HCEC 1CT (cell line): Measurements from ENCODE around the gene UCN.
"Not testable (repeated sequence)": the region's sequence is repeated elsewhere in the genome, so short reads cannot be mapped to it uniquely, and the experiment has no call there.

Experiments
- DNase-seq: peaks from one replicate; pipeline ENCODE4 v3.0.0-alpha.2; 2017

Gene UCN, protein sequence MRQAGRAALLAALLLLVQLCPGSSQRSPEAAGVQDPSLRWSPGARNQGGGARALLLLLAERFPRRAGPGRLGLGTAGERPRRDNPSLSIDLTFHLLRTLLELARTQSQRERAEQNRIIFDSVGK

DNA sequence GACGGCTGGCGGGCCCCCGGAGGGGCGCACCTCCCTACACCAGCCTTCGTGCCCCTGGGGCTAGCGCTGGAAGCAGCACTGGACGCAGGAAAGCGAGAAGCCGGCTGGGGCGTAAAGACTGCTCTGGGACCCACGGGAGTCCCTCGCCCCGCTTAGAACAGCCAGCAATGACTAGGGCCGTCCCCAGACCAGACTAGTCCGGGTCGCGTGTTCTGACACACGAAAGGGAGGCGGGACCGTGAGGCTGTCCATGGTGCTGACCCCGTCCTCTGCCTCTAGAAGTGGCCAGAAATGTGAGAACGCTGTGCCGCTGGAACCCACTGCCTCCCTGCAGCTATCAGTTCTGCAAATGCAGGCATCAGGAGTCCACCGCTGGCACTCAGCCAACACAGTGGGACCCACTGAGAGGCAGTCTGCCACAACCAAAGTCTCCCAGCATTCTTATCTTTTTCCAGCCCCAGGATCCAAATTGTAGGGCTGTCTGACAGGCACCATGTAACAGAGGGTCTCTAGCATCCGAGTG lies at the start of gene UCN:
Gene UCN, minus strand, starts transcription at position 87 of the 523 bp plus-strand sequence. CDS start 550 bp downstream, outside the sequence.
- no peak for DNase-seq

DNA sequence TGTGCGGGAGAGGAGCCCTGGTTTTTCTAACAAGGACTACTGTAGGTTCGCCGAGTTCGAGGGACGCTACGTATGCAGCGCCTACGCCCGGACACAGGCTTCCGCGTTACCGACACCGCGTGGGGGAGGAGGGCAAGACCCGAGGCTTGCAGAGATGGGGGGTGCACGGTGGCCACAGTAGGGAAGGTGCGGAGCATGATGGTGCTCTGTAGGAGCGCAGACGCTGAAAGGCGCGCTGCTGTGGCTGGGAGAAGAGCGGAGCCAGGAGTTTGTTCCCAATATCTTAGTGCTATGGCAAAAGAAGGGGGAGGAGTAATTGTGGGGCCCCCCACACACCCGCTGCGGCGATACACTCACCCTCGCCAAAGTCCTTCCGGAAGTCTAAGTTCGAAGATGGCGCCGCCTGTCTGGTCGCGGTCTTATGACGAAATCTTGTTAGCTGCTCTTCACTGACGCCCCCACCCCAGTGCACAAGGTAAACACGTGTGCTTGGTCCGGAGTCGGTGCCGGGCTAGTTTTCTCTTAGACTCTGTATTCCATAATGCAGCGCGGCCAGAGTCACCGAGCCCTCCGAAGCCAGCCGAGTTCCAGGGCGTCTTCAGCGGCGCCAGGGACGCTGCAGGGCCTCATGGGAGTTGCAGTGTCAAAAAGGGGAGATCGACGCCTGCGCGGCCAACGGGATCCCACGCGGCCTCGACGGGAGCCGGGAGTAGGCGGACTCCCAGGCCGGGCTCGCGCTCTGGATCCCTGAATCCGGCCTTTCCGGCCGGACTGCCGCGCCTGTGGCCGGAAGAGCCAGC lies 48.3 kb upstream of the UCN start, which contains the start of gene GTF3C2:
Gene GTF3C2, minus strand, starts transcription at position 383 of the 800 bp plus-strand sequence. CDS start 13,210 bp downstream, outside the sequence.
- peak; percentile 98 for DNase-seq

DNA sequence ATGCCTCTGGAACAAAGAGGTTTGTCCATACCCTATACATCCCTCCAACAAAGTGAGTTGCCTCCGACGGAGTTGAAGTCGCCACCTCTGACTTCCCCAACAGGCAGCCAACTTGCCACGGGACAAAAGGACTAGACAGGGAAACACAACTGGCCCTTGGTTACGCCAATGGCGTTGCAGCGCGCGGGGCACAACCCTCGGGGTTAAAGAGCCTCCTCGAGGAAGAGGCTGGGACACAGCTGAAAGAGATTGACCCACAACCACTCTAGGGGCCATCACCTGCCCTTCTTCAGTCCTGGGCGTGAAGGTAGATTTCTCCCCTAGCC lies 47.8 kb upstream of the UCN start:
- peak; percentile 54 for DNase-seq

DNA sequence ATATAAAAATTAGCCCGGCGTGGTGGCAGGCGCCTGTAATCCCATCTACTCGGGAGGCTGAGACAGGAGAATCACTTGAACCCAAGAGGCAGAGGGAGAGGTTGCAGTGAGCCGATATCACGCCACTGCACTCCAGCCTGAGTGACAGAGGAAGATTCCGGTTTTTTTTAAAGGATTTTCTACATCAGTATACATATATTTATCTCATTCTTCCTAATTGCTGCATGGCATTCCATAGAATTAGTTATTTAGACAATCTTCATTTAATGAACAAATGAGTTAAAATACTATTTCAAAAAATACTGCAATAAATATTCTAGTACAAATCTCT lies 46.3 kb upstream of the UCN start:
- DNase-seq, result no peak

DNA sequence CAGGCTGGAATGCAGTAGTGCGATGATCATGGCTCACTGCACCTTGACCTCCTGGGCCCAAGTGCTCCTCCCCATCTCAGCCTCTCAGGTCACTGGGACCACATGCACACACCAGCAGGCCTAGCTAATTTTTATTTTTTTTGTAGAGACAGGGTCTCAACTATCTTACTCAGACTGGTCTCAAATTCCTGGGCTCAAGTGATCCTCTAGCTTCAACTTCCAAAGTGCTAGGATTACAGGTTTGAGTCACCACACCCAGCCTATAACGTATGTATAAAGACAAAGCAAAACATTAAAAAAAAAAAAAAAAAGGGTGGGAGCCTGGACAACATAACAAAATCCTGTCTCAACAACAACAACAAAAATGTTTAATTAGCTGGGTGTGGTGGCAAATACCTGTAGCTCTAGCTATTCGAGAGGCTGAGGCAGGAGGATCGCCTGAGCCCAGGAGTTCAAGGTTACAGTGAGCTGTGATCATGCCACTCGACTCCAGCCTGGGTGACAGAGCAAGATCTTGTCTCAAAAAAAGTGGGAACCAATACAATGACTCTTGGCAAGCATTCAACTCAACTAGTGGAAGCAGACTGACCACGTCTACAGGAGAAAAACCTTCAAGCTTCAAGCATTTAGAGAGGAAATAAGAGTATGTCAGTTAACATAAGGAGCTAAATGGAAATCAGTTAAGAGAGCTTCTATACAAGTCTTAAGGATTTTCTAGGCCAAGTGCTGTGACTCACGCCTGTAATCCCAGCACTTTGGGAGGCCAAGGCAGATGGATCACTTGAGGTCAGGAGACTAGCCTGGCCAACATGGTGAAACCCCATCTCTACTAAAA lies 45.7 kb upstream of the UCN start:
- DNase-seq, result peak; percentile 74

DNA sequence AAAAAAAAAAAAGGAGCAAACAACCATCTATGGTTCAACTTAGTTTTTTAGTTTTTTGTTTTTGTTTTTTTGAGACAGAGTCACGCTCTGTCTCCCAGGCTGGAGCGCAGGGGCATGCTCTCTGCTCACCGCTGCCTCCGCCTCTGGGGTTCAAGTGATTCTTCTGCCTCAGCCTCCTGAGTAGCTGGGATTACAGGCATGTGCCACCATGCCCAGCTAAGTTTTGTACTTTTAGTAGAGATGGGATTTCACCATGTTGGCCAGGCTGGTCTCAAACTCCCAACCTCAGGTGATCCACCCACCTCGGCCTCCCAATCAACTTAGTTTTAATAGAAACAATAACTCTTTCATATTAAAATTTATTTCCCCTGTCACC lies 45.1 kb upstream of the UCN start:
- not testable (repeated sequence) for DNase-seq

DNA sequence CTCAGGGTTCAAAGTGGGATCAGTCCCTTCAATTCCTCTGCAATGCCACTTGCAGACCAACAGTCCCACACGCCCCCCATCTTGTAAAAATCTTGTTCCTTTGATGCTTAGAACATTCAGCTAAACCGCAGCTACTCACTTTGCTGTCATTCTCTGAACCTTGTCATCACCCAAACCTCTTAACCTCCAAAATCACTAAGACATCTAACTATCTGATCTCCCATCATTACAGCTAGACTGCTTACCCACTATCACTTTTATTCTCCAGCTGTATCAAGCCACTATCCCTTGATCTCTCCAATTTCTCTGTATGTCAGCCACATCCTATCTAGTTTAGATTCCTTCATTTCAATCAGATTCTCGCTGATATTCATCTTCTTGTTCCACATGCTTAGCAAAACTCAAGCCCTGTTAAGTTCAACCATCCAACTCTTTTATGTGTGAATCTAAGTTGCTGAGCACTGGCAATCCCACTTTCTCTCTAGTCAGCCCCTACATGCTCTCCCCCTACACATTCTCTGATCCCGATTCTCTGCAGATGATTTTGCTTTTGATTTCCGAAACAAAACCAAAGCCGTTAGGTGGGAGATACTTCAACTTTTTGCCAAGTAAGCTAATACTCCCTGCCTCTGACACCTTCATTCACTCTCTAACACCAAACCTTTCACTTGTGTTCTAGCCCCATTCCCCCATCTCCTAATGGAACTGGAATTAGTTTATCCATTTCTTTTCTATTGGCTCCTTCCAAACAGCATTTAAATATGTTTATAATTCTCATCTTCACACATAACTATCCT lies 43.8 kb upstream of the UCN start:
- DNase-seq, result no peak

DNA sequence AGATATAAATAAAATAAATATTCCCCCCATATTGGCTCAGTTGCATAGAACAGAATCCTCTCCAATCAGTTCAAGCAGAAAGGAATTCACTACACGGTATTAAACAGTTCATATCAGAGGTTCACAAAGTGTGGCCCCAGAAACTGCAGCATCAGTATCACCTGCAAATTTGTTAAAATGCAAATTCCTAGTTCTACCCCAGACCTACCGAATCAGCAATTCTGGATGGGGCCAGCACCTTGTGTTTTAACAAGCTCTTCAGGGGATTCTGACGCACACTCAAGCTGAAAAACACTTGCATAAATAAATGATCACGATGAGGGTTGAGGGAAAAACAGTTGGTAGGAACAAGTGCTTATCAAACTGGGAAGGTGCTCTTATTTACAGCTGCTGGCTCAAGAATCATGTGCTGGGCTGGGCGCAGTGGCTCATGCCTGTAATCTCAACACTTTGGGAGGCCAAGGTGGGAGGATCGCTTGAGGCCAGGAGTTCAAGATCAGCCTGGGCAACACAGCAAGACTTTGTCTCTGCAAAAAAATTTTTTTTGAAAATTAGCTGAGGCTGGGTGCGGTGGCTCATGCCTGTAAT lies 42.0 kb upstream of the UCN start:
- DNase-seq, result no peak

DNA sequence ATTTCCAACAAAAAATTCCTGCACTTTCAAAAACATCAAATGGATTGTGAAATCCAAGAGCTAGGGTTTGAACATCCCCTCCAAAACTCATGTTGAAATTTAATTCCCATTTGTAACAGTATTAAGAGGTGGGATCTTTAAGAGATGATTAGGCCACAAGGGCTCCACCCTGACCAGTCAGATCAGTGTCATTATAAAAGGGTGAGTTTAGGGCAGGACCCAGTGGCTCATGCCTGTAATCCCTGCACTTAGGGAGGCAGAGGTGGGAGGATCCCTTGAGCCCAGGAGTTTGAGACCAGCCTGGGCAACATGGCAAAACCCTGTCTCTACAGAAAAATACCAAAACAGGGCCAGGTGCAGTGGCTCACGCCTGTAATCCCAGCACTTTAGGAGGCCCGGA lies 39.4 kb upstream of the UCN start:
- DNase-seq, result no peak

DNA sequence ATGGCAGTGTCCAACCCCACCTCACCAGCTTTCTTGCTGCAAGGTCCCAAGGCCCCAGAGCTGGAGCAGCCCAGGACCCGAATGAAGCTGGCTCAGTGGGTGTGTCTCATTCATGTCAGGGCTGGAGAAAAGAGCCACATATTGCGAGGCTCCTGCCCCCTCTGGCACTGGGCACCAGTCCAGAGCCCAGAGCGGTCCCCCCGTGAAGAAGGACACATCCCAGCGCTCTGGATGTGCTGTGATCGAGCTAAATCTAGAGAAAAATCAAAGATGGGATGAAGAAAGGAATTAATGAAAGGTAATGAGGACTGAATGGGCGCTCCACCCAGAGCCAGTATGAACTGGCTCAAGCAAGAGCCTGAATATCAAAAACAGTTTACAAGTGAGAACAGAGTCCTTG lies 27.9 kb upstream of the UCN start:
- DNase-seq, result no peak

DNA sequence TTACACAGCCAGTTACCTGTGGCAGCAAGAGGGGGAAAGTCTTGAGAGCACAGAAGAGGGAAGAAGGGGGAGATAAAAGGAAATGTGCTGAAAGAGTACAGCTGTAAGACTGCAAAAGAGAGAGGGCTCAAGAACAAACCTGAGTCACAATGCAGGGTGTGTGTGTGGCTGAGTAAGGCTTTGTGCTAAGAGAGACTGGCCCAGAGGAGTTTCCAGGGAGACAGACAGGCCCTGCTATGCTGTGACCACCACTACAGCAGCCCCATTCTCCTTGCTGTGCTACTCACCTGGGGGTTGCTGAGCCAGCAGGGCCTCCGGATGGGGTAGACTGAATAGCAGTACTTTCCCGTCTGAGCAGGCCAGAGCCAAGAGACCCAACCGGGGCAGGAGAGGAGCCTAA lies 27.1 kb upstream of the UCN start:
- no peak for DNase-seq

DNA sequence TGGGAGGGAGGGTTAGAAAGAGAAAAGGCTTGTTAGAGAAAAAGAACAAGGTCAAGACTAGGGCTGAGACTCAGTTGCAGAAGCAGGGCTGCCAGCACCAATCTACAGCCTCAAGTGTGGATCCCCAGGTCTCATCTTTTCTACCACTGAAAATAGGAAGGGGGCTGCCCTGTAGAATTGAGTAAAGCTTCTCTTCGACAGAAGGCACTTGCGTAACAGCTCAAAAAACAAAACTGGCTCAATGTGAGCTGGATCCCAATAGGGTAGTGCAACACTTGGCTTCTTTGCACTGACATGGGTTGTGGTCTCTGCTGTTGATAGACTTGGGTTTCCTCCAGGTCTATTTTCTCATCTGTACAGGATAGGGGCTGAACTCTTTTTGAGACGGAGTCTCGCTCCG lies 16.5 kb upstream of the UCN start:
- DNase-seq, result no peak

DNA sequence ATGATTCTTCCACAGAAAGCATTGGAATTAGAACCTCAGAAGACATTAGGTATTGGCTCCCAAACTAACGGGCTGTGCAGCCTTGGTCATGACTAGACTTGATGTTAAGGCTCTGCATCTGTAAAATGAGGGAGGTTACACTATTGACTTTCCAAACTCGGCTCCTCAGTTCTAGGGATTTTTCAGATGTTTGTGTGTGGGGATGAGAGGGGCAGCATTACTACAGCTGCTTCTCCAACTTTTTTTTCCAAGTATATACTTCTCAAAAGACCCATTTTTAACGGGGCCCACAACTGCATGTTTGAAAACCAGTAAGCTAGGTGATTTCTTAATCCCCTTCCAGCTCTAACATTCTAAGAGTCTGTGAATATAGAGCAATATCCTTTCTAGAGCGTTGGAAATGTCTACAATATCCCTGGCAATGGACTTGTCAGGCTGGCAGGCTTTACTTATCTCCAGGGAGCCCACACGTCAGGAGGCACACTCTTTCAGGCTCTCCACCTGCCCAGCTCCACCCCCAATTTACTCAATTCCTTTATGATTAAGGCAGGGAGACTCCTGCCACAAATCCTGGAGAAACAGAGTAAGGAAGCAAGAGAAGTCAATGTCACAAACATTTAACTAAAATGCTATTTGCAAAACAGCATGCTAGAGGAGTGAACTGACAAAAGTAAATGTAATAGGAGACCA lies 15.5 kb upstream of the UCN start:
- peak; percentile 16 for DNase-seq

DNA sequence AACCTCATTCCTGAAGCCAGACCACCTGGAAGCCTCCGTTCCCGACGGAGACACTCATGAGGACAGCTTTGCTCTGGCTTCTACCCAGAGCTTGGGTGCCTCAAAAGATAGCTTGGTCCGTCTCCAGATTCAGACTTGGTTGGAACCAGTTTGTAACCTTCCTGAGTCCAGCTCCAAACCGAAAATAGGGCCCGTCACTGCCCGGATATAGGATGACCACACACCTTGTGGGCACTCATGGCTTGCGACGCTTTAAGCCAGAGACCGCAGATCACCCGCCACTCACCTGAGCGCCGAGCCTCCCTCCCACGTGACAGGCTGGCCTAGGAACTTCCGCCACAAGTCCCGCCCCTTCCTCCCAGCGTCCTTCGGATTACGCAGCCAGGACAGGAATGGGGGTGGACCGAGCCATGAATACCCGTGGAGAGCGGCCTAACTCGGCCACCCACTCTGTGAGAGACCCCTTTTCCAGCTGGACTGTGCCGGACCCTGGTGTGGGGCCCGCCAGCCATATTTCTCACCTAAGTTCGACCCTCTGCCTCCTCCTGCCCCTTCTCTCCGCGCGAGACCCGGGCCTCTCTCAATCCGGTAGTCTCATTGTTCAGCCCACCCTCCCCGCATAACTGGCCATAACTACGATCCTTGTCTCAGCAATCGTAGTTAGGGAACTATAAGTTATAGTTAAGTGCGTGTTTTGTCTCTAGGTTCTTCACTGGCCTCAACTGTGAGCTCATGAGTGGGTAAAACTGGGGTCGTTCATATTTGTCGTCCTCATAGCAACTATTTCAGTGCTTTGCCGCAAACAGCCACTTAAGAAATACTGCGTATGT lies 14.7 kb upstream of the UCN start, which contains the start of gene MPV17:
Gene MPV17, minus strand, starts transcription at position 332 of the 830 bp plus-strand sequence. CDS start 580 bp downstream, outside the sequence.
- peak; percentile 86 for DNase-seq

DNA sequence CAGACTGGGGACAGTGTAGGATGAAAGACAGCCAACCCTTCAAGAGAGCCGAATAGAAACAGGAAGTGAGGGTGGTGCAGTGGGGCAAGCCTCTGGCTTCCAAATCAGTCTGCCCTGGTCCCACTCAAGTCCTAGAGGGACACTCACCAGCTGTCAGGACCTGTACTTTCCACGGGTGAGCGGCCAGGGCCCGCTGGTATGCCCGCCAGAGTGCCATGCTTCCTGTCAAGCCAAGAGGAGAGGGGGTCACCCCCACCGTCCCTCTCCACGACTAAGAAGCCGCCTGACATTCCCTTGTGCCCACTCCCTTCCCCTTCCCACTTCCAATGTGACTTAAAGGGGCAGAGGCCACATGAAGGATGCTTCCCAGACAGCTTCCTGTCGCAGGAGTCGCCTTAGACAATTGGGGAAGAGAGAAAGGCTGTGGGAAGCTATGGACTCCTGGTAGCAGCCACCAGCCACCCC lies 14.1 kb upstream of the UCN start:
- no peak for DNase-seq

DNA sequence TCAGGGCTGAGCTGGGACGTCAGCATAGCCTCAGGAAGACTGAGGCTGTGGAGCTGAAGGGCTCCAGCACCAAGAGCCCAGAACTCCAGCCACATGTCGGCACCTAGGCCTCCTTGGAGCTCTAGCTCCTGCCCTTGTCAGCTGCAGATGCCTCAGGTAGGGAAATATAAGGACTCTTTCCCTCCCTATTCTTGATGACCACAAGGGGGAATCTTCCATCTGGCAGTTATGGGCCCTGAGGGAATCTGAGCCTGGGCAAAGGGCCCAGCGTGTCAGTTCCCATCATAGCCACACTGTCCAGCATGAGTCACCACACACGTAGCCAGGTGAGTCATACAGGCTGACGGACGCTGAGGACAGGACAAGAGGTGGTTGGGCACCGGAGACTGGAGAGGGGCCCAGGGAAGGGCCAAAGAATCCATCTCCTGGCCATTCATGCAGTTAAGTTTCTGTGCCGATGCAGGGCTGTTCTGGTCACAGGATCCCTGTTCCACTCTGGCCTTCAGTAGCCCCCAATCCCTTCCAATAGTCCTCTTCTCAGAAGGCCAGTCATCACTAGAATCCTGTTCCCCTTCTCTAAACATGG lies 12.8 kb upstream of the UCN start:
- peak; percentile 98 for DNase-seq

DNA sequence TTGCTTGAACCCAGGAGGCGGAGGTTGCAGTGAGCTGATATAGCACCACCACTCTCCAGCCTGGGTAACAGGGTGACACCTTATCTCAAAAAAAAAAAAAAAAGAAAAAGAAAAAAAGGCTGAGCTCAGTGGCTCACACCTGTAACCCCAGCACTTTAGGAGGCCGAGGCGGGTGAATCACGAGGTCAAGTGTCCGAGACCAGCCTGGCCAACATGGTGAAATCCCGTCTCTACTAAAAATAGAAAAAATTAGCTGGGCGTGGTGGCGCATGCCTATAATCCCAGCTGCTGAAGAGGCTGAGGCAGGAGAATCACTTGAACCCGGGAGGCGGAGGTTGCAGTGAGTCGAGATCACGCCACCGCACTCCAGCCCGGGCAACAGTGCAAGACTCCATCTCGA lies 11.6 kb upstream of the UCN start:
- DNase-seq, result not testable (repeated sequence)

DNA sequence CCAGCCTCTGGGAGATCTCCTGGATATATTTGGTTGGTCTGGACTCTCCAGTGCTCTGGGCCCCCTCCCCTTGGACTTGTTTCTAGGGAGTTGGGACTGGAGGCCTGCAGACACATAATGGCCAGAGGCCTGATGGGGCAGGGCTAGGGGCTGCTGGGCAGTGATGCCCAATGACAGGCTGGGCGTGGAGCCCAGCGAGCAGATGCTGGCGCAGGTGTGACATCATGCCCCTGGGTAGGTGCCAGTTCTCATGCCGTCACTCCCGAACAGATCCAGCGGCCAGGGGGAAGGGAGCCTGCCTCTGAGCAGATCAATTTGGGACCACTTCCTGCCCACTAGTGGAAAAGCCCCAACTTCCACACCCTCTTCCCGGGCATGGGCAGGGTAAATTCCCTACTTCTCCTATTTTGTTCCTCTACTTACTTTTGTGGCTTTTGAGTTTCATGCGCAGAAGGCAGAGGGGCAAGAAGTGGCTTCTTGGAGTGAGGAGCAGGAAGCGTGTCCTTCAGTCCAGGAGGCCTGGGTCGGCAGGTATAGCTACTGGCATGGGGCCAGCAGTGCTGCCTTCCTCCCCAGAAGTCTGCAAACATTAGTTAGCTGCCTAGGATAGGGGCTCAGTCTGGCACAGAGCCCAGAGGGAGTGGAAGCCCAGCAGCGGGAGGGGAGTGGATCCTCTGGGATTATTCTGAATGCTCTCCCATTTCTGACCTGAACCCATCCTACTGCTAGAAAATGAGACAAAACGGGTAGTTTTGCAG lies 8.6 kb upstream of the UCN start:
- no peak for DNase-seq

DNA sequence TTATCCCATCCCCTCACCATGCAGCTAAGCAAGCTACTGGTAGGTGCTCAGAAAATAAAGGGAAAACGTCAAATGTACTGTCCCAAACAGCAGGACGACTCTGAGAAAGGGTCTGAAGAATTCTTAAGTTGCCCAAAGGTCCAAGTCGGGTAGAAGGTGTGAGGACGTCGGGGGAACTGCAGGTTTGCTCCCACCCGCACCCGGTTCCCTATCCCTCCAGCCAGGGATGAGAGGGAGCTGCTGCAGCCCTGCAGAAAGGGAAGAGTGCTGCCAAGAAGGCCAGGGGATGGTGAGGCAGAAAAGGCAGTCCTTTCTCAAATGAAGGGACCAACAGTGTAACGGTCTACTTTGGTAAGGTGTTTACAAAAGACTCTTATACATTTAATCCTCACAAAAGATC lies 6.9 kb upstream of the UCN start:
- no peak for DNase-seq

DNA sequence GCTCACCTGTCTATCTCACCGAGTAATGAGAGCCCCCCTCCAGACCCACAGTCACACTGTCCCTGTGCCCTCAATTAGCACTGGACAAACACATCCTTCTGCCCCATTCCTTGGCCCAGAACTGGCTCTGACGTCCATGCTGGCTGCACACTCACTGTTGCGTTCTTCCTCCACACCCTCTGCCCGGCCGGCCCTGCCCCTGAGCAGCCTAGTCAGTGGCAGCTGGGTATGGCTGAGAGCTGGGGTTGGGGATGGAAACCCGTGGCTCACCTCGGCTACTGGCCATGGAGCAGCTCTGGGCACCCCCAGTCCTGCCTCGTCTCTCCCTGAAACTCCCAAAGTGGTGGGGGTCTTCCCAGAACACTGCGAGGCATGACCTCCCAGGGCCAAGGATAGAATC lies 6.5 kb upstream of the UCN start:
- no peak for DNase-seq
